B cell (primary cell): ENCODE data around the gene CCNE1. TPM values are rescaled to one million over a fixed set of nuclear protein-coding genes. Genes with fewer than 3 reads are reported as not detected.

Source experiments
- ATAC-seq: fragments of 200-7000 bp; cut with Tn5 transposase; one replicate; pipeline ENCODE4 v1.10.0; 2021; ENCODE audit warnings: low read depth, mild to moderate bottlenecking, moderate number of reproducible peaks, moderate library complexity
- CTCF ChIA-PET: fragments of 350-600 bp; sonication (Branson Sonifier 250); formaldehyde crosslinking; loops from one replicate; lab custom pipeline; 2021; ENCODE audit warnings: antibody characterized with exemption, inconsistent platforms; lab: Charles Lee
- POLR2A ChIA-PET: fragments of 350-600 bp; sonication (Branson Sonifier 250); formaldehyde crosslinking; loops from one replicate; lab custom pipeline; 2021; ENCODE audit warnings: antibody characterized with exemption; lab: Charles Lee
- DNase-seq: peaks from one replicate; pipeline ENCODE4 v3.0.0; 2013
- H2AFZ ChIP-seq: 2 replicates; pipeline ENCODE4 v1.6.1; 2012; ENCODE audit warnings: mild to moderate bottlenecking, low read depth, low read length; ENCODE audit not compliant: insufficient read depth, poor library complexity, severe bottlenecking
- H3K27ac ChIP-seq, 2 donors: 1 replicate in 1 of 2; 2 replicates in 1 of 2; pipeline ENCODE4 v1.5.1; 2012 to 2013; ENCODE audit warnings: low read length in 2 of 2, mild to moderate bottlenecking in 2 of 2, moderate library complexity in 1 of 2
- H3K27me3 ChIP-seq, 4 experiments: fragments of 200-600 bp in 1 of 4; sonication (generic) in 1 of 4; replicated peaks in 1 of 4; 1 replicate in 2 of 4; 2 replicates in 2 of 4; pipeline versions ENCODE4 v1.6.1 to v1.7.0; 2013 to 2016; ENCODE audit warnings: low read length in 3 of 4, mild to moderate bottlenecking in 2 of 4, mixed read lengths in 1 of 4, moderate library complexity in 1 of 4; ENCODE audit not compliant: insufficient read depth in 4 of 4, control insufficient read depth in 3 of 4; ENCODE audit errors: control extremely low read depth in 1 of 4
- H3K36me3 ChIP-seq, 2 experiments: replicated peaks in 1 of 2; 1 replicate in 1 of 2; 2 replicates in 1 of 2; pipeline versions ENCODE4 v1.6.1 to v1.7.1; 2013; ENCODE audit warnings: low read length in 1 of 2; ENCODE audit not compliant: insufficient read depth in 2 of 2, control insufficient read depth in 1 of 2; ENCODE audit errors: control extremely low read depth in 1 of 2, extremely low read depth in 1 of 2
- H3K4me1 ChIP-seq, 2 donors: fragments of 200-600 bp in 1 of 2; sonication (generic) in 1 of 2; 1 replicate in 1 of 2; 2 replicates in 1 of 2; pipeline versions ENCODE4 v1.5.1 to v1.6.1; 2013 to 2017; ENCODE audit warnings: low read length in 2 of 2; ENCODE audit not compliant: control insufficient read depth in 2 of 2, insufficient read depth in 2 of 2
- H3K4me2 ChIP-seq: replicated peaks from 2 replicates; pipeline ENCODE3; 2012; ENCODE audit warnings: mild to moderate bottlenecking, low read depth, low read length; ENCODE audit not compliant: poor library complexity, severe bottlenecking
- H3K4me3 ChIP-seq, 5 experiments: fragments of 200-600 bp in 1 of 5; sonication (generic) in 1 of 5; 1 replicate in 3 of 5; 2 replicates in 2 of 5; pipeline versions ENCODE4 v1.5.1 to v1.7.0; 2011 to 2016; ENCODE audit warnings: low read length in 4 of 5, mild to moderate bottlenecking in 4 of 5, low read depth in 2 of 5, control low read depth in 1 of 5, moderate library complexity in 1 of 5; ENCODE audit not compliant: insufficient read depth in 1 of 5; ENCODE audit errors: control extremely low read depth in 1 of 5, extremely low read depth in 1 of 5
- H3K79me2 ChIP-seq: fragments of 200-600 bp; sonication (generic); one replicate; pipeline ENCODE4 v1.6.0; 2016; ENCODE audit warnings: low read length; ENCODE audit not compliant: control insufficient read depth, insufficient read depth
- H3K9ac ChIP-seq: fragments of 200-600 bp; sonication (generic); 2 replicates; pipeline ENCODE4 v1.6.1; 2017; ENCODE audit warnings: mild to moderate bottlenecking, low read length, moderate library complexity
- H3K9me3 ChIP-seq, 3 donors: one replicate each; pipeline versions ENCODE4 v1.6.1 to v1.7.1; 2013; ENCODE audit warnings: low read length in 2 of 3; ENCODE audit not compliant: control insufficient read depth in 2 of 3, insufficient read depth in 1 of 3; ENCODE audit errors: control extremely low read depth in 1 of 3
- H4K20me1 ChIP-seq: 2 replicates; pipeline ENCODE4 v1.6.0; 2012; ENCODE audit warnings: mild to moderate bottlenecking, low read length; ENCODE audit not compliant: insufficient read depth, control insufficient read depth, poor library complexity, severe bottlenecking
- H3K27ac Mint-ChIP-seq: one replicate; pipeline ENCODE4 v1.8.0; 2021; ENCODE audit warnings: mixed read lengths
- H3K27me3 Mint-ChIP-seq: one replicate; pipeline ENCODE4 v1.8.0; 2021; ENCODE audit warnings: mixed read lengths
- H3K4me1 Mint-ChIP-seq: one replicate; pipeline ENCODE4 v1.8.0; 2021; ENCODE audit warnings: mixed read lengths
- H3K4me3 Mint-ChIP-seq: one replicate; pipeline ENCODE4 v1.8.0; 2021; ENCODE audit warnings: mixed read lengths
- H3K9me3 Mint-ChIP-seq: one replicate; pipeline ENCODE4 v1.8.0; 2022; ENCODE audit warnings: mixed read lengths; ENCODE audit not compliant: insufficient read depth
- EZH2 ChIP-seq: IDR thresholded peaks from 2 replicates; pipeline ENCODE4 v1.6.1; 2012; ENCODE audit warnings: borderline replicate concordance, low read depth, mild to moderate bottlenecking, moderate library complexity, low read length; ENCODE audit not compliant: insufficient read depth, poor library complexity, severe bottlenecking
- WGBS: methylation state at CpG from one replicate; pipeline ENCODE4 v1.1.5; 2013; ENCODE audit warnings: missing lambda C conversion rate; ENCODE audit not compliant: insufficient coverage; 5-methylcytosine and 5-hydroxymethylcytosine counted together
- intact Hi-C: fragments of 100-400 bp; cut with micrococcal nuclease; formaldehyde crosslinking; loops from one replicate; pipeline ENCODE4 v1.10.0; 2022
- polyA plus RNA-seq: library from polyadenylated mRNA; depleted of rRNA; stranded (reverse); fragments of >200 nt; gene quantifications from 2 replicates; pipeline ENCODE4 v1.2.3, GENCODE V29; 2012
- total RNA-seq, 2 donors: library from RNA; stranded (reverse); fragments of 120-200 nt in 1 of 2; gene quantifications; 1 replicate in 1 of 2; 2 replicates in 1 of 2; pipeline versions ENCODE4 v1.2.3 to v1.2.4, GENCODE V29; 2013 to 2022
- TF ChIP-seq, protein P1 (sequence below): fragments of 200-600 bp; IDR thresholded peaks from one replicate; pipeline ENCODE4 v1.8.0; 2022; ENCODE audit warnings: antibody characterized with exemption, mild to moderate bottlenecking

The CCNE1 gene
- total and polyA plus RNA-seq, 2 donors (not counting 1 experiment from before 2014, with no cell fraction given) = 2.5 to 2.8 TPM

GRCh38 chr19:29787281-29787680 is 24.5 kb upstream of the CCNE1 start:
- H3K4me3 ChIP-seq = no peak overlapping the region
- POLR2A ChIA-PET = no interaction called here
- H3K79me2 ChIP-seq = no peaks in the 10 kb centered on the region
- no peak overlapping the region for H3K4me2 ChIP-seq
- H3K27ac ChIP-seq = no peak overlapping the region
- H3K9me3 ChIP-seq = peaks cover 0 to 5% (median 0%) of the 10 kb centered on the region in 3 donors
- Mint-ChIP-seq H3K4me3 (no peak overlapping the region), H3K4me1 (no peaks in the 10 kb centered on the region), H3K27ac (no peak overlapping the region), H3K9me3 (no peaks in the 10 kb centered on the region), H3K27me3 (peaks cover 7% of the 10 kb centered on the region)
- WGBS = 88% methylated on average over 4 of the region's 4 CpGs
- intact Hi-C loops = no loop called here
- no peaks in the 10 kb centered on the region for H3K27me3 ChIP-seq
- H3K4me1 ChIP-seq = no peaks in the 10 kb centered on the region
- H3K36me3 ChIP-seq = no peaks in the 10 kb centered on the region
- CTCF ChIA-PET = no interaction called here
- H2AFZ ChIP-seq = no peak overlapping the region
- DNase-seq (no peak), ATAC-seq (no peak)
- no peaks in the 10 kb centered on the region for H4K20me1 ChIP-seq
- no peak for TF ChIP-seq EZH2
- TF ChIP-seq, protein P1, sequence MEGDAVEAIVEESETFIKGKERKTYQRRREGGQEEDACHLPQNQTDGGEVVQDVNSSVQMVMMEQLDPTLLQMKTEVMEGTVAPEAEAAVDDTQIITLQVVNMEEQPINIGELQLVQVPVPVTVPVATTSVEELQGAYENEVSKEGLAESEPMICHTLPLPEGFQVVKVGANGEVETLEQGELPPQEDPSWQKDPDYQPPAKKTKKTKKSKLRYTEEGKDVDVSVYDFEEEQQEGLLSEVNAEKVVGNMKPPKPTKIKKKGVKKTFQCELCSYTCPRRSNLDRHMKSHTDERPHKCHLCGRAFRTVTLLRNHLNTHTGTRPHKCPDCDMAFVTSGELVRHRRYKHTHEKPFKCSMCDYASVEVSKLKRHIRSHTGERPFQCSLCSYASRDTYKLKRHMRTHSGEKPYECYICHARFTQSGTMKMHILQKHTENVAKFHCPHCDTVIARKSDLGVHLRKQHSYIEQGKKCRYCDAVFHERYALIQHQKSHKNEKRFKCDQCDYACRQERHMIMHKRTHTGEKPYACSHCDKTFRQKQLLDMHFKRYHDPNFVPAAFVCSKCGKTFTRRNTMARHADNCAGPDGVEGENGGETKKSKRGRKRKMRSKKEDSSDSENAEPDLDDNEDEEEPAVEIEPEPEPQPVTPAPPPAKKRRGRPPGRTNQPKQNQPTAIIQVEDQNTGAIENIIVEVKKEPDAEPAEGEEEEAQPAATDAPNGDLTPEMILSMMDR = no peak
- no peak overlapping the region for H3K9ac ChIP-seq

- ChIA-PET POLR2A (no interaction called here), CTCF (no interaction called here)
- Histone ChIP-seq H3K9ac (no peak overlapping the region), H2AFZ (no peak overlapping the region), H3K27ac (no peak overlapping the region), H4K20me1 (no peaks in the 10 kb centered on the region), H3K4me3 (no peak overlapping the region), H3K79me2 (no peaks in the 10 kb centered on the region), H3K9me3 (peaks cover 0 to 5% (median 0%) of the 10 kb centered on the region in 3 donors), H3K27me3 (no peaks in the 10 kb centered on the region), H3K4me1 (no peaks in the 10 kb centered on the region), H3K4me2 (no peak overlapping the region), H3K36me3 (no peaks in the 10 kb centered on the region)
- Mint-ChIP-seq H3K27ac (no peak overlapping the region), H3K27me3 (peaks cover 14% of the 10 kb centered on the region), H3K4me3 (no peak overlapping the region), H3K9me3 (no peaks in the 10 kb centered on the region), H3K4me1 (no peaks in the 10 kb centered on the region)
- TF ChIP-seq, protein P1 = no peak
- no peak for TF ChIP-seq EZH2
- no peak for DNase-seq
- ATAC-seq = no peak
- WGBS = 100% methylated on average over 2 of the region's 3 CpGs
- intact Hi-C loops = no loop called here
Observed at GRCh38 chr19:29789007-29789406, 22.8 kb upstream of the CCNE1 start.
